ENCODE measurements around the gene KBTBD8. TPM values are rescaled to one million over a fixed set of nuclear protein-coding genes. Genes with fewer than 3 reads are reported as not detected.

The KBTBD8 gene
- total and polyA plus RNA-seq, 7 donors, result 0.55 to 4.0 (median 1.4) TPM

DNA sequence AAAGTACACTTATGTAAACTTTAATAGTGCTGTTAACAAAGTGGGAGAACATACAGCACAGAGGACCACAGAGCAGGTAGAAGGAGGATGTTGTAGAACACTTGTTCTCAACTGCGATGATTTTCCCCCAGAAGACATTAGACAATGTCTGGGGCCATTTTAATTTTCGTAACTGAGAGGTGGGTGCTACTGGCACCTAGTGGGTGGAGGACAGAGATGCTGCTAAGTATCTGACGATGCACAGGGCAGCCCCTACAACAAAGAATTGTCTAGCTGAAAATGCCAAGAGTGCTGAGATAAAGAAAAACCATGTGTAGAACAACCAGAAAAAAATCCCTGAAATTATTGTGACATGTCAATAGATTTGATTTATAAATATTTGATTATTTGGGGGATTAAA, 5.0 kb upstream of the KBTBD8 start:
- DNase-seq, result no peak
- no peaks in the 10 kb centered on the region for H3K36me3 ChIP-seq
- WGBS, 2 donors, result 86 to 89% methylated on average over 3 of the region's 3 CpGs
- peaks cover 0 to 16% (median 10%) of the 10 kb centered on the region in 4 donors for H3K4me1 ChIP-seq
- no peak overlapping the region for H3K4me3 ChIP-seq
- no peaks in the 10 kb centered on the region for H3K9me3 ChIP-seq
- intact Hi-C loops (cut with DNase I), result loop anchor here (10.0 kb wide), 1 partner anchor 662 kb away; the partner anchor contains the start of gene SUCLG2
- H3K27me3 ChIP-seq, result no peaks in the 10 kb centered on the region
- TF ChIP-seq POLR2AphosphoS5 (IDR thresholded peaks at IDR 0.05), result no peak
- no peak for TF ChIP-seq POLR2A (IDR thresholded peaks at IDR 0.05)
- no peak overlapping the region for H3K27ac ChIP-seq

DNA sequence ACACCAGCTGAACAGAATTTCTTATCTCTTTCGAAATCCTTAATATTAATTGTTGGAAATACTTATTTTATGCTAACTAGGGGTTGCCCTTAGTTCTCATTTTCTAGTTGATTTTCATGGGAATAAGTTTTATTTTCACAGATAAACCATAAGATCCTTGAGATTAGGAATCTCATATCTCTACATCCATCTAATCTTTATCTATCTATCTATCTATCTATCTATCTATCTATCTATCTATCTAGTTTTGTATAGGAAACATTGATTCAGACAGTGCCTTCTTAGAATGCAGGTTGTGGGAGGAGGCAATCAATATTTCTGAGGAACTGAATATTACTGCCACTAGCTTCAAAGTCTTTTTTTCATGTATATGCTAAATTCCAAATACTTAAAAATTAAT, 3.5 kb upstream of the KBTBD8 start:
- no peak for DNase-seq
- peaks cover 0 to 22% (median 9%) of the 10 kb centered on the region in 4 donors for H3K4me1 ChIP-seq
- no peaks in the 10 kb centered on the region for H3K36me3 ChIP-seq
- H3K27ac ChIP-seq, result no peak overlapping the region
- intact Hi-C loops (cut with DNase I), result loop anchor here (10.0 kb wide), 1 partner anchor 660 kb away; the partner anchor contains the start of gene SUCLG2
- WGBS, 2 donors, result 60 to 80% methylated on average over 1 of the region's 1 CpG
- no peak overlapping the region for H3K4me3 ChIP-seq
- H3K27me3 ChIP-seq, result no peaks in the 10 kb centered on the region
- H3K9me3 ChIP-seq, result no peaks in the 10 kb centered on the region
- TF ChIP-seq POLR2AphosphoS5 (IDR thresholded peaks at IDR 0.05), result no peak
- TF ChIP-seq CTCF (IDR thresholded peaks at IDR 0.05), result no peak
- no peak for TF ChIP-seq POLR2A (IDR thresholded peaks at IDR 0.05)
- TF ChIP-seq EP300 (IDR thresholded peaks at IDR 0.05), result no peak

- DNase-seq, result no peak
- Histone ChIP-seq H3K27ac (no peak overlapping the region), H3K36me3 (no peaks in the 10 kb centered on the region), H3K4me3 (no peak overlapping the region), H3K27me3 (no peaks in the 10 kb centered on the region), H3K9me3 (no peaks in the 10 kb centered on the region), H3K4me1 (peaks cover 0 to 16% (median 9%) of the 10 kb centered on the region in 4 donors)
- TF ChIP-seq POLR2AphosphoS5 (IDR thresholded peaks at IDR 0.05) (no peak), EP300 (IDR thresholded peaks at IDR 0.05) (no peak), POLR2A (IDR thresholded peaks at IDR 0.05) (no peak), CTCF (IDR thresholded peaks at IDR 0.05) (no peak)
- intact Hi-C loops (cut with DNase I), result loop anchor here (10.0 kb wide), 1 partner anchor 658 kb away; the partner anchor contains the start of gene SUCLG2
- 53 to 68% methylated on average over 4 of the region's 4 CpGs for WGBS, 2 donors
Measured at GRCh38 chr3:66996696-66997095, 1.4 kb upstream of the KBTBD8 start.

DNA sequence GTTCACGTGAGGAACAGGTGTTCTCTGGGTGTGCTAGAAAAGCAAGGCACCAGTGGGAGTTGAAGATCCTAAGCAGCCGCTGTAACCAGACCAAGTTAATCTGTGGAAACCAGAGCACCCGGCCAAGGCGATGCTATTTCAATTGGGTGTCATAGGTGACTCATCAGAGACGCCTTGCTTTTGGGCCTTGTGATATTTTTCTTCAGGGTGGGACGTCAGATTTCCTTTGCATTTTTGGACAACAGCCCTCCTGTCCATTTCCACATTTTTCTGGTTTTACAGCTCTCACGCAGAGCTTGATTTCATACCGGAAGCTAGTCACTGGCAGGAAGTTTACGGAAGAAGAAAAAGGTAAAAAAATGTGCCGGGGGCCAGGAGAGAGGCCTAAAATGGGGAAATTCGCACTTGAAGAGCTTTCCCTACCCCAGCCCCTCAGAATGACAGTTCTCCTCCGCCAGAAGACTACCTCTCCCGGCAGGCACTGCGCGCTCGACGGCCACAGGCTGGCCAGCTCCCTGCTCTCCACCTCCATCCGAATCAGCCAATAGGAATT, 471 bp upstream of the KBTBD8 start:
- 7 to 10% methylated on average over 18 of the region's 18 CpGs for WGBS, 2 donors
- no peak for DNase-seq
- intact Hi-C loops (cut with DNase I), result loop anchor here (10.0 kb wide), 1 partner anchor 657 kb away; the partner anchor contains the start of gene SUCLG2
- peak in 1 of 4 donors; percentile 11 for TF ChIP-seq EP300 (IDR thresholded peaks at IDR 0.05)
- TF ChIP-seq POLR2AphosphoS5 (IDR thresholded peaks at IDR 0.05), result no peak
- no peaks in the 10 kb centered on the region for H3K36me3 ChIP-seq
- peak overlapping the region; percentile 9 to 93 (median 84) for H3K4me3 ChIP-seq
- no peaks in the 10 kb centered on the region for H3K27me3 ChIP-seq
- no peaks in the 10 kb centered on the region for H3K9me3 ChIP-seq
- H3K4me1 ChIP-seq, result peaks cover 0 to 16% (median 9%) of the 10 kb centered on the region in 4 donors
- peak overlapping the region in 3 of 4 donors; percentile 54 to 90 (median 89) for H3K27ac ChIP-seq

DNA sequence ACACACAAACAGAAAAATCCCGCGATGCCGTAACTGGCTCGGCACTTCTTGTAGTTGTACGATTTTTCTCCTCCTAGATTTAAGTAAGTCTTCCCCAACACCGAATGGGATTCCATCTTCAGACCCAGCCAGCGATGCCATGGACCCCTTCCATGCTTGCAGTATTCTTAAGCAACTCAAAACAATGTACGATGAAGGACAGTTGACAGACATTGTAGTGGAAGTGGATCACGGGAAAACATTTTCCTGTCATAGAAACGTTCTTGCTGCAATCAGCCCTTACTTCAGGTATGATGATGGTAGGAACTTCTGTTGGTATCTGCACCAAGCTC, 763 bp downstream of the KBTBD8 start:
- intact Hi-C loops (cut with DNase I), result loop anchor here (10.0 kb wide), 1 partner anchor 656 kb away; the partner anchor contains the start of gene SUCLG2
- WGBS, 2 donors, result 1 to 2% methylated on average over 10 of the region's 10 CpGs
- TF ChIP-seq EP300 (IDR thresholded peaks at IDR 0.05) (no peak), CTCF (IDR thresholded peaks at IDR 0.05) (no peak), POLR2A (IDR thresholded peaks at IDR 0.05) (no peak), POLR2AphosphoS5 (IDR thresholded peaks at IDR 0.05) (no peak)
- Histone ChIP-seq H3K27me3 (no peaks in the 10 kb centered on the region), H3K9me3 (no peaks in the 10 kb centered on the region), H3K27ac (peak overlapping the region; percentile 79 to 90 (median 88)), H3K4me1 (peaks cover 0 to 16% (median 9%) of the 10 kb centered on the region in 4 donors), H3K36me3 (no peaks in the 10 kb centered on the region), H3K4me3 (peak overlapping the region; percentile 78 to 93 (median 88))
- no peak for DNase-seq

All from sigmoid colon (tissue), 7 donors.